ENCODE measurements around the gene NPAT.
"Not testable (repeated sequence)": the region's sequence is repeated elsewhere in the genome, so short reads cannot be mapped to it uniquely, and the experiment has no call there.

The NPAT gene

GRCh38 chr11:108218912-108219783 lies 3.3 kb downstream of the NPAT start:
- no peak for DNase-seq

DNA sequence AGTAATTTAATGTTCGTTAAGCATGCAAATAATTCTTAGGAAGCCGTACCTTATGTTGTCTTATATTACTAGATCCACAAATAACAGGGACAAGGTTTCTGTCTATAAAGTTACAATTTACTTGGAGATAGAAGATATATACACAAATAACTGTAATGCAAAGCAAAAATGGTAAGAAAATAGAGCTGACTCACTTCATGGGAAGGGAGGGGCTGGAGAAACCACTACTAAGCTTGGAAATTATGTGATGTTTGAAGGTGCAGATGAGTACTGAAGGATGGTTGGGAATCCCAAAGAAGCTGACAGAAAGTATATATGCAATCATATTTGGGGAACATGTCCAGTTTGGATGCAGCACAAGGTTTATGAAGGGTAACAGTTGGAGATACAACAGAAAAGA lies 4.0 kb downstream of the NPAT start:
- DNase-seq: no peak

DNA sequence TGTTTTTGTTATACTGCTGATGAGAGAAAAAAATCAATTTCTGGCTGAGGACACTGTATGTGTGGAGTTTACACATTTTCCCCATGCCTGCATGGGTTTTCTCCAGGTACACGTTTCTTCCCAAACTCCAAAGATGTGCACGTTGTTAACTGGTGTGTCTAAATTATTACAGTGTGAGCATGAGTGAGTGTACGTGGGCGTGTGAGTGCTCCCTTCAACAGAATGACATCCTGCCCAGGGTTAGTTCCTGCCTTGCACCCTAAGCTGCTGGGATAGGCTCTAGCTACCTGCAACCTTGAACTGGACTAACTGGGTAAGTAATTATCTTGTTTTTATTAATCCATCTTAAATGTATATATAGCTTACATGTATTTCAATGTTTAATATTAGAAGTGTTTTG lies 5.5 kb downstream of the NPAT start:
- DNase-seq: no peak

- DNase-seq: no peak
Observed at GRCh38 chr11:108213784-108214183, 8.7 kb downstream of the NPAT start.

DNA sequence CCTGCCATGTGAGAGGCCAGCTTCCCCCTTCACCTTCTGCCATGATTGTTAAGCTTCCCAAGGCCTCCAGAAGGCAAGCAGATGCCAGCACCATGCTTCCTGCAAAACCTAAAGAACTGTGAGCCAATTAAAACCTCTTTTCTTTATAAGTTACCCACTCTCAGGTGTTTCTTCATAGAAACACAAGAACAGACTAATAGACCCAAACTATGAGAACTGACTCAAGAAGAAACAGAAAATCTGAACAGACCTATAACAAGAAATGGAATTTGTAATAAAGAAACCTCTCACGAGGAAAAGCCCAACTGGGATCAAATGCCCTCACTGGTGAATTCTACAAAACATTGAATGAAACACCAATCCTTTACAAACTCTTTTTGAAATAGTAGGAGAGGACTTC lies 12.0 kb downstream of the NPAT start:
- DNase-seq: no peak

DNA sequence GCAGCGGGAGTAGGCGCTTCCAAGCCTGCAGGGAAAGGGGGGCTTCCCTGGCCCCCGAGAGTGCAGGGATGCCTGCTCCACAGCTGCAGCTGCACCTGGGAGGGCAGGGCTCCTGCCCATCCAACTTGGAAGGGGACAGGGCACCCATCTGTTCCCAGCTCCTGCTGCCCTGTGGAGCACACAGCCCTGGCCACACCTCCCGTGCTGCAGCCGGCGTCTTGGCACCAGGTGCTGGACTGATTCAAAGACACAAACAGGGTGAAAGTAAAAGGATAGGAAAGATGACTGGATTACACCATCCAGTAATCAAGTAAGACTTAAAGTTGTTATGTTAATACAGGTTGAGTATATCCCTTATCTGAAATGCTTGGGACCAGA lies 14.8 kb downstream of the NPAT start:
- no peak for DNase-seq

DNA sequence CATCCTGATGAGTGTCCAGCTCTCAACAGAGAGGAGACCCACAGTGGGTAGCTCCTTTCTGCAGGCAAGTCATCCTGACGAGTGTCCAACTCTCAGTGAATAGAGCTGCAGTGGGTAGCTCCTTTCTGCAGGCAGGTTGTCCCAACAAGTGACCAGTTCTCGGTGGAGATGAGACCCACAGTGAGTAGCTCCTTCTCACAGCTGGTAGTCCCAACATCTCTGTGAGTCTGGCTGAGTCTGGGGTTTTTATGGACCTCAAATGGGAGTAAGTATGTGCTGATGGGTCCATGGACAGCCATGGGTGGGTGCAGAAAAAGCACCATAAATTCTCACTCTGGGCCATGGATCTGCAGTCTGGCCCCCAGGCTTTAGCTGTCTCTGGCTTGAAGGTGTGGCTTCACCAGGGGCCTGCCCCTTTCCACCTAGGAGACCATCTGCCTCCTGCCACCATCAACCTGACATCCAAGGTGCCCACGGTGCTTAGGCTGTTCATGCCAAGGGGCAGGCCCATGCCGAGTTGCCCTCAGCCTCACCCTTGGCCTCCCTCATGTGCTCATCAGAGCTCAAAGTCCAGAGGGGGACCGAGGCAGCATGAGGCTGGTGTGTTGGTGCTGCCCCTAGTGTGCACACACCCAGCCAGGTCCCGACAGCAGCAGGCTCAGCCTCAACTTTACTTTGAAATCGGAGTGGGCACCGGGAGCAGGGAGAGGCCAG lies 15.3 kb downstream of the NPAT start:
- no peak for DNase-seq

DNA sequence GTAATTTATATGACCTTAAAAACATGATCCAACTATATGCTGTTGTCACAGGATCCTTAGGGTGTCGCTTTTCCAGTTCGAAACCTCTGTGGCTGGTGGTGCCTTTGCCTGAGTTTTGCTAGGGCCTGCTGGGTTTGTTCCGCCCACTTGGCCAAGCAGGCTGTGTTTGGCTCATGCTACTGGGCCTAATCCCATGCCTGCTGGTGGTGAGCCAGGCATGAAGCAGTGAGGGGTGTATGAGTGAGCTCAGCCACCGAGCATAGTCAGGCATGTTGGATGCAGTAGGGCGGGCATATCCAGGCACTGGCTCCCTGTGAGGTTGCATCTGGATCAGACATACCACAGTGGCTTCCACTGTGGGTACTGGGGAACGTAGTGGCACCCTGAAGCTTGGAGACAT lies 16.3 kb downstream of the NPAT start:
- no peak for DNase-seq

GRCh38 chr11:108204929-108205499 lies 17.4 kb downstream of the NPAT start:
- DNase-seq: no peak

GRCh38 chr11:108204376-108204775 lies 18.1 kb downstream of the NPAT start:
- DNase-seq: no peak

DNA sequence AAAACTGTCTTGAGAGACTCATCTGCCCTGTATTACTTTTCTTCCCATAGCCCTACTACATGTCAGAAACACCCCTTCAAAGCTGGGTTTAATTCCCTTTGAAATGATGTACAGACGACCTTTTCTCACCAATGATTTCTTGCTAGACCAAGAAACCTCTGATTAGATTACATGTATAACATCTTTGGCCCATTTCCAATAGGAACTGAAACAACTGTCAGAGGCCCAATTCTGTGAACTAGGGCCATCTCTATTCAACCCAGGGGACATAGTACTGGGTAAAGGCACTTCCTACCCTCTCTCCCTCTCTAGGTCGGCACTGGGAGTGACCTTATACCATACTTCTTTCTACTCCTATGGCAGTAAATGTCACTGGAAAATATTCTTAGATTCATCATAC lies 19.4 kb downstream of the NPAT start:
- no peak for DNase-seq

GRCh38 chr11:108199446-108200321 lies 22.8 kb downstream of the NPAT start:
- no peak for DNase-seq

DNA sequence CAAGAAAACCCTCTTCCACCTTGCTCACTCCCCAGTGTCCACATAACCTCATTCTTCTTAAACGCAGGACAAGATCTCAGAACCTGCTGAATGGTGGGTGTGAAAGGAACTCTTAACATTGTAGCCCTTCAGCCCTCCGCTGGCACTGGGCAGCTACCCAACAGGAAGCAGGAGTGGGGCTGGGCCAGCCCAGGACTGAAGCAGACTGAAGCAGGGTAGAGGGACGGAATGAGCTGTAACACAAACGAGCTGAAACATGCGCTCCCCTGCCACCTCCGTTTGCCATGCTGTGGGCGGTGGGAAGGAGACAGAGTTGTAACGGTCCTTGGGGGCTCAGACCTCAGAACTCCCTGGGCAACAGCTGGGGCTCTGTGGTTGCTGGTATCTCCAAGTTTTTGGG lies 23.6 kb downstream of the NPAT start:
- DNase-seq: no peak

GRCh38 chr11:108197351-108197750 lies 25.1 kb downstream of the NPAT start:
- DNase-seq: no peak

GRCh38 chr11:108196901-108197300 lies 25.5 kb downstream of the NPAT start:
- DNase-seq: no peak

DNA sequence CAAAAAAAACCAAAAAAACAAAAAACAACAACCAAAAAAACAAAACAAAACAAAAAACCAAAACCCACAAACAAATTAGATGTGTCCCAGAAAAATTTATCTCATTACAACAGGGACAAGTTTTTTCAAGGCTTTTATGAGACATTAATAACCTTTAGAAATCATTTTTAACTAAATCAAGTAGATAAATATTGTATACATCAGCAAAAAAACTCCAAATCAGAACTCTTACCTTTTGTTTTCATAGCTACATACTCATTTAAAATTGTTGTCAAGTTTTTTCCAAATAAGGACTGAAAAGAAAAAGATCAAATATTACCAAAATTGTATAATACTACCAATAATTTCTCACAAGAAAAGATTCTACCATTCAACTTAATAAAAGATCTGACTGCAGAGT lies 28.7 kb downstream of the NPAT start:
- no peak for DNase-seq

DNA sequence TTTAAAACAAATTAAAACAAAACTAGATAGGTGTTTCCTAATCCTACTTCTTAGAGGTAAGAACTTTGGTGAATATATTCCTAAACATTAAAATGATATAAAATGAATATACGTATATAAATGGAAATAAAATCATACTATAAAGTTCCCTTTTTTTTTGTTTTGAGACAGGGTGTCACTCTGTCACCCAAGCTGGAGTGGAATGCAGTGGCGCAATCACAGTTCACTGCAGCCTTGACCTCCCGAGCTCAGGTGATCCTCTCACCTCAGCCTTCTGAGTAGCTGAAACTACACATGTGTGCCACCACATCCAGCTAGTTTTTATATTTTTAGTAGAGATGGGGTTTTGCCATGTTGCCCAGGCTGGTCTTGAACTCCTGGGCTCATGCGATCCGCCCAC lies 44.9 kb downstream of the NPAT start:
- DNase-seq: no peak

- DNase-seq: no peak
Observed at GRCh38 chr11:108170184-108170583, 52.3 kb downstream of the NPAT start.

GRCh38 chr11:108167624-108168023 lies 54.8 kb downstream of the NPAT start:
- DNase-seq: no peak

GRCh38 chr11:108162878-108163277 lies 59.6 kb downstream of the NPAT start:
- DNase-seq: not testable (repeated sequence)

- no peak for DNase-seq
Observed at GRCh38 chr11:108160970-108161566, 61.4 kb downstream of the NPAT start.

- DNase-seq: no peak
Observed at GRCh38 chr11:108154591-108154990, 67.8 kb downstream of the NPAT start.

DNA sequence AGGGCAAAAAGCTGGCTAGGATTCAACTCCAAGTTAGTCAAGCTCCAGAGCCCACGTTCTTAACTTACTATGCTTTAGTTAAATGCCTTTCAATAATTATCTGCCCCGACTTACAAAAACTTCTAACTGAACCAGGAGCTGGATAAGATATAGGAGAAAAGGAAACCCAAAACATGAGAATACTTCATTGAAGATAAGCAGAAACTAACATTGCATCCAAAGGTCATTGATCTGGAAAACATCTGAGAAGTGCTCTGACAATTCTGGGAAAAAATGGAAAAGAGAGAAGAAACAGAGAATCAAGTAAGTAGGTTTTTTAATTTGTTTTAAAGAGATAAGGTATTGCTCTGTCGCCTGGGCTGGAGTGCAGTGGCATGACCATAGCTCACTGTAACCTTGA lies 73.9 kb downstream of the NPAT start:
- no peak for DNase-seq

All from NCI-H345 (cell line).